GM21515 (cell line): ENCODE measurements around the gene DLG2.

Experiments used
- ATAC-seq: cut with Tn5 transposase; IDR thresholded peaks from one replicate; pipeline ENCODE4 v1.9.1; 2021; ENCODE audit not compliant: unreplicated experiment

Gene DLG2

DNA sequence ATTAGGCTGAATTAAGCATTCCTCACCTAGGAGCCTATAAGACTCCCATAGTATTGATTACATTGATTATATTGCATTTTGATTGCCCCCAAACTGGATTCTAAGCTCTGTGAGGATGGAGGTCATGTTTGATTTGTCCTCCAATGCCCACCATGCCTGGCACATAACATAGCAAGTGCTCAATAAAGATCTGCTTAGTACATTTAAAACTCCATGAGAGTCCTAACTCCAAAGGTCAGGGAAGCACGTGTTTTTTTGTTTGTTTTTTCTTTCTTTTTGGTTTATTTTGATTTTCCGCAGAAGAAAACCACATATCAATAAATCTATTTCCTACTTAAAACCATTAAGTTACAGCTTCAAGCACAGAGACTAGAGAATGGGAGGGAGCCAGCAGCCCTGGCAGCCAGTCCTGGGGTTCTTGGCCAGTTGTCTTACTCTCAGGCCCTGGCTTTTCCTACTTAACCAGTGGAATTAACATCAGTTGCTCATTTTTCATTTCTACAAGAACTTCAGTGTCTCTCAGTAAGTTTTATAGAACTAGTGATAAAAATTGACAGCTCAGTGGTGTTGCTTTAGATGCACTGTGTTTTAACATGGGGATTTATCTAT is 1911.1 kb downstream of the DLG2 start:
- ATAC-seq, result no peak

DNA sequence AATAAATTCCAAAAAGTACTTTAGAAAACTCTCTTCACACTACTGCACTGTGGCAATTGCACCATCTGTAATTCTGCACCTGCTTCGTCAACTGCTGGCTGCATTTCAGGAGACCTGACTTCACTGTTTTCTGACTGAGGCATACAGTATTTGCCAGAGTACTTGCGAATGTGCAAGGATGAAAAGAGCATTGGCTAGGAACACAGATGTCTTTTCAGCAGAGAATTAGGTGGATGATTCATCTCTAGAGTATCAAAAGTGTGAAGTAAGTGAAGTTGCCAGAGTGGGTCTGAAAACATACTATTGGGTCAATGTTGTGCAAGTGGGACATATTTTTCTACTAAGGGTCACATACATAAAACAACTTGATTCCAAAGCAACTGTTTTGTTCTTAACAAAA is 1913.4 kb downstream of the DLG2 start:
- no peak for ATAC-seq

- ATAC-seq, result no peak
These were observed 1916.0 kb downstream of the DLG2 start for GRCh38 chr11:83711106-83711527.

GRCh38 chr11:83709434-83709833 is 1917.7 kb downstream of the DLG2 start:
- no peak for ATAC-seq

DNA sequence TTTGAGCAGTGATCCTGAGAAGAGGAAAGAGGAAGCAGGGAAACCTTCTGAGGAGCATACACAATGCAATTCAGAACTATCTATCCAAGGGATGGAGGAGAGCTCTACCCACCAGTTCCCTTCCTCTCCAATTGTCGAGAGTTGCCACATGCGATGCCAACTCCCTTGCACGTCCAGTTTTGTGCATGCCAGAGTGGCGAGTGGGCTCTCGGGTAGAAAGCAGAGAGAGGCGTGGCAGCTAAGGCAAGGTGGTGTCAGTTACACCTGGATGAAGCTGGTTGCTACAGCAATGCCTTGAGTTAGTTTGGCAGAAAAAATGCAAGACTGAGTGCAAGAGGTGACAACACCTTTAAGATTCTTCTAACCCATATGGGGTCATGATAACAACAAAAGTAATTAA is 1920.6 kb downstream of the DLG2 start:
- ATAC-seq, result no peak

- ATAC-seq, result no peak
These were observed 1924.3 kb downstream of the DLG2 start for GRCh38 chr11:83702796-83703195.

DNA sequence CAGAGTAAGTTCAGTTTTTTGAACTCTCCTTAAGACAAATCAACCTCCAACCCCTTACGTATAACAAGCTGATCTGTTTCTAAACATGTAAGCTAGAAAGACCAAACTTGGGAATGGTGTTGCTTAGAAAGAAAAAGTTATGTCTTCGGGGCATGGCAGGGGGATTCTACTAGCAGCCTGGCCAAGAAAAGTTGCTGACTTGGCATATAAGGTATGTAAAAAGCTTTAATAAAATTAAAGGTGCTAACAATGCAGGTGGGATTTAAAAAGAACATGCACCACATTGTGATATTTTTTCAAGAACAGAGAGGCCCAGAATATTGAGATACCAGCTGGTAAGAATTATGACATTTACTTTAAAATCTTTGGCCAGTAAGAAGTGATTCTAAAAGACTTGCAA is 1929.6 kb downstream of the DLG2 start:
- no peak for ATAC-seq

DNA sequence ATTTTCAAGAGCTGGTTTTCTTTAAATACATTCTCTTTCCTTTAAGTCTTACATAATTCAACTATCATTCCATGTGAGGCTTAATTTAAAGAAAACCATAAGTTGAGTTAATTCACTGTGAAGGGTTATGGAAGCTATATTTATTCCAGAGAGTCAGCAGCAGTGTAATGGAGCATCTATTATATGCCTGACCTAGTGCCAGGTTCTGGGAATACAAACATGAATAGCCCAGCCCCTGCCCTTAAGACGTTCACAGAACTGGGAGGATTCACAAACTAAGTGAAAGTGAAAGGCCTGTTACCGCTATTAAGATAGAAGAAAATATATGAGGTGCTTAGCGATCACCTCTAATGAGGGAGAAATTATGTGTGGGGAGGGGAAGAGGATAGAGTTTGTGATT is 1932.1 kb downstream of the DLG2 start:
- no peak for ATAC-seq

- ATAC-seq, result no peak
These were observed 1932.8 kb downstream of the DLG2 start for GRCh38 chr11:83694191-83694910.

GRCh38 chr11:83693306-83693992 is 1933.7 kb downstream of the DLG2 start:
- no peak for ATAC-seq

- ATAC-seq, result no peak
These were observed 1934.5 kb downstream of the DLG2 start for GRCh38 chr11:83692675-83693074.

GRCh38 chr11:83691451-83691950 is 1935.6 kb downstream of the DLG2 start:
- ATAC-seq, result no peak

GRCh38 chr11:83689144-83689780 is 1937.9 kb downstream of the DLG2 start:
- ATAC-seq, result no peak

GRCh38 chr11:83687787-83688186 is 1939.4 kb downstream of the DLG2 start:
- no peak for ATAC-seq

DNA sequence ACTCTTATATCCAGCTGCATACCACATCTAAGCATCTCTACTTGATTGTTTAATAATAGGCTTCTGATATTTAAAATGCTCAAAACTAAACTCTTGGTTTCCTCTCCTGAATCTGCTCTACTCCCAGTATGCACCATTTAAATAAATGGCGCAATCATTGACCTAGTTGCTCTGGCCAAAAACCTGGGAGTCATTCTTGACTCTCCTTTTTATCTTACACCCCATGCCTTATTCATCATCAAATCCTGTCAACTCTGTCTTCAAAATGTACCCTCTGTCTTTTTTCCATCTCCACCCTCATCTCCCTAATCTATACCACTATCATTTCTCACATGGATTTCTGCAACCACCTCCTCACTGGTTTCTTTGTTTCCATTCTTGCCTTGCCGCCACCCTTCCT is 1941.4 kb downstream of the DLG2 start:
- ATAC-seq, result no peak

DNA sequence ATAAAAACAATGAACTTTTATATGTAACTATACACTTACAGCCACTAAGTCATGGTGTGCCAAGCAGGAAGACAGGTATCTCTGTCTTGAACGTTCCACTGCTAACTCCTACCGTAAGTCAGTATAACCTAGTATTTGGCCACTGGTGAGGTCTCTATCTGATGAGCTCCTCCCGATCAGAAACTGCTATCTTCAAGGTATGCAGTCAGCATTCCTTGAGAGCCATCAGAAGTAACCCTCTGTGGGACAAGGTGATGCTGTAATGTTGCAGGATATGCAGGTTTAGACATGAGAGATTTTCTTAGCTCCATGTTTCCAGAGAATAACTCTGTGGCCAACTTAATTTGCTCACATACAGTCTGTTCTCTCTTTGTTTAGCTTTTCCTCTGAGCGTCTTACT is 1943.1 kb downstream of the DLG2 start:
- ATAC-seq, result no peak

- ATAC-seq, result peak; percentile 95
These were observed 1944.6 kb downstream of the DLG2 start for GRCh38 chr11:83682611-83682973.

- peak; percentile 3 for ATAC-seq
These were observed 1945.1 kb downstream of the DLG2 start for GRCh38 chr11:83681906-83682610.

- ATAC-seq, result peak; percentile 58
These were observed 1945.9 kb downstream of the DLG2 start for GRCh38 chr11:83681031-83681781.

DNA sequence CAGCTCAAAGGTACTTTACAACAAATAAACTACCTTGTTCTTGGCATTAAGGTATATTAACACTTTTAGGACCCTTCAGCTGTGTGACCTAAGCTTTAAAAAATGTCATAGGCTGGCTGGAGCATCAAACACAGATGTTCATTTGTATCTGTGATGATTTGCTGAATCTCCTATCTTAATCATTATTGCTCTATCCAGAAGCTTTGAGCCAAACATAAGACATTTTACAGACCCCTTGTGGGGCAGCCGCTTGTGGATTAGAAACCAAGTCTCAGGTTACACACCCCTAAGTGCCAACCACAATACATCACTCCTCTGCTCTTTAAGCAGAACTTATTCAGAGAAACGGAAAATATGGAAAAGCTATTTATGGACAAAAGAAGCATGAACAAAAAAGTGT is 1946.8 kb downstream of the DLG2 start:
- no peak for ATAC-seq
